Measurements from ENCODE around the gene FPR2. TPM values are rescaled to one million over a fixed set of nuclear protein-coding genes. Genes with fewer than 3 reads are reported as not detected.

Gene FPR2
- total and polyA plus RNA-seq, 2 of the 13 experiments (the other 11 are each of a cell fraction or from before 2014, with no cell fraction given) = not detected

DNA sequence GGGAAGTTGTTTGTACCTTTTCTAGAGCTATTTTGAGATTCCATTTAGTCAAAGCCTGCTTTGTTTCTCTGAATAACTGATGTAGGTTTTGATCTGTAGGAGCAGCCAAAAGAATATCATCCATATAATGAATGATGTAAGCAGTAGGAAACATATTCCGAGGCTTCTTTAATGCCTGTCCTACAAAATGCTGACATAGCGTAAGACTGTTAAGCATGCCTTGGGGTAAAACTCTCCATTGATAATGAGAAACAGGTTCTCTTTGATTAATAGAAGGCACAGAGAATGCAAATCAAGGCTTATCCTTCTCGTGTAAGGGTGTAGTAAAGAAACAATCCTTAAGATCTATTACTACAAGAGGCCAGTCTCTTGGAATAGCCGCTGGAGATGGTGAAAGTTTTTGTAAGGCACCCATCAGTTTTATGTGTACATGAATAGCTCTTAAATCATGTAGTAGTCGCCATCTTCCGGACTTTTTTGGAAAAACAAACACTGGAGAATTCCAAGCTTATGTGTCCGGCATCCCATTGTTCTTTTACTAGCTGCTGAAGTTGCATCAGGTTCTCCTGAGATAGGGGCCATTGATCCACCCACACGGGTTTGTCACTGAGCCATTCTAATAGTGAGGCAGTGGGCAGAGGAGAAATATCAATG lies 47.5 kb downstream of the FPR2 start:
- in situ Hi-C loops (cut with HindIII; ENCODE audit: extremely low pct_ligation_motif_present, low pct_unique_long_range_greater_than_20kb) = no loop called here
- DNase-seq (ENCODE audit: low spot score) = peak; percentile 66
- Histone ChIP-seq H3K4me2 (ENCODE audit: low read depth, low read length) (no peak overlapping the region), H3K9me3 (ENCODE audit: low read length) (peaks cover 33% of the 10 kb centered on the region), H3K27me3 (ENCODE audit: control insufficient read depth in 1 of 2, insufficient read depth in 2 of 2, low read length in 2 of 2) (no peaks in the 10 kb centered on the region), H3K36me3 (replicated peaks in 1 of 2; ENCODE audit: control insufficient read depth in 1 of 2, insufficient read depth in 2 of 2, low read length in 2 of 2) (no peaks in the 10 kb centered on the region), H3K4me3 (replicated peaks in 1 of 3; ENCODE audit: insufficient read depth in 1 of 3, low read depth in 2 of 3, low read length in 3 of 3) (no peak overlapping the region), H2AFZ (ENCODE audit: low read length) (no peak overlapping the region), H4K20me1 (ENCODE audit: insufficient read depth, low read length) (no peaks in the 10 kb centered on the region), H3K79me2 (ENCODE audit: insufficient read depth, low read length) (no peaks in the 10 kb centered on the region), H3K27ac (ENCODE audit: extremely low read length, insufficient read depth, low read length) (no peak overlapping the region), H3K4me1 (ENCODE audit: insufficient read depth, low read length) (peaks cover 64% of the 10 kb centered on the region), H3K9ac (ENCODE audit: insufficient read depth, low read depth, low read length) (no peak overlapping the region)
- CTCF ChIA-PET (ENCODE audit: low intra/inter-chr PET ratio, low total read pairs) = no interaction called here
- ATAC-seq = no peak
- FAIRE-seq = no peak
- BruUV-seq (replicated peaks) = no TSS peak
- POLR2A ChIA-PET = no interaction called here
- intact Hi-C loops (cut with micrococcal nuclease; ENCODE audit: unreplicated experiment) = no loop called here
- 31% methylated on average over 8 of the region's 8 CpGs for WGBS (ENCODE audit: low lambda C conversion rate)
- TF ChIP-seq ZEB1 (IDR thresholded peaks at IDR 0.05; ENCODE audit: insufficient replicate concordance, low read depth) (no peak), GLI4 (CRISPR knock-in tag; IDR thresholded peaks at IDR 0.05; ENCODE audit: borderline replicate concordance) (no peak), MAFK (conservative IDR thresholded peaks at IDR 0.05 in 1 of 2, IDR thresholded peaks at IDR 0.05 in 1 of 2; ENCODE audit: low read length in 2 of 2) (peak; percentile 59 to 78; a peak in 3 of 4 replicates), FOXA3 (CRISPR knock-in tag; IDR thresholded peaks at IDR 0.05) (peak; percentile 31; the same call in 1 of the 2 replicates), FOXA1 (IDR thresholded peaks at IDR 0.05) (no peak), FOXA1 (CRISPR knock-in tag; IDR thresholded peaks at IDR 0.05) (0 out of 2 replicates have a peak, but pooled peaks have one; percentile 11), ZNF780A (CRISPR knock-in tag; IDR thresholded peaks at IDR 0.05) (no peak), ZNF317 (CRISPR knock-in tag; IDR thresholded peaks at IDR 0.05) (no peak), SOX13 (IDR thresholded peaks at IDR 0.05) (peak; percentile 45; the same call in 1 of the 2 replicates), SOX13 (CRISPR knock-in tag; conservative IDR thresholded peaks at IDR 0.05 in 1 of 2, IDR thresholded peaks at IDR 0.05 in 1 of 2) (peak in 1 of 2 experiments; percentile 88; a peak in 2 of 4 replicates), KLF12 (CRISPR knock-in tag; IDR thresholded peaks at IDR 0.05; ENCODE audit: borderline replicate concordance) (no peak), ZNF670 (CRISPR knock-in tag; IDR thresholded peaks at IDR 0.05; ENCODE audit: borderline replicate concordance) (no peak), GATA4 (IDR thresholded peaks at IDR 0.05; ENCODE audit: borderline replicate concordance, low read depth) (no peak), CEBPG (CRISPR knock-in tag; IDR thresholded peaks at IDR 0.05) (peak; percentile 38; the same call in 1 of the 2 replicates), ZNF674 (CRISPR knock-in tag; IDR thresholded peaks at IDR 0.05; ENCODE audit: low read depth) (no peak), ZNF709 (CRISPR knock-in tag; IDR thresholded peaks at IDR 0.05) (no peak)
- TF ChIP-seq, protein P1, sequence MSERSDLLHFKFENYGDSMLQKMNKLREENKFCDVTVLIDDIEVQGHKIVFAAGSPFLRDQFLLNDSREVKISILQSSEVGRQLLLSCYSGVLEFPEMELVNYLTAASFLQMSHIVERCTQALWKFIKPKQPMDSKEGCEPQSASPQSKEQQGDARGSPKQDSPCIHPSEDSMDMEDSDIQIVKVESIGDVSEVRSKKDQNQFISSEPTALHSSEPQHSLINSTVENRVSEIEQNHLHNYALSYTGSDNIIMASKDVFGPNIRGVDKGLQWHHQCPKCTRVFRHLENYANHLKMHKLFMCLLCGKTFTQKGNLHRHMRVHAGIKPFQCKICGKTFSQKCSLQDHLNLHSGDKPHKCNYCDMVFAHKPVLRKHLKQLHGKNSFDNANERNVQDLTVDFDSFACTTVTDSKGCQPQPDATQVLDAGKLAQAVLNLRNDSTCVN (CRISPR knock-in tag; IDR thresholded peaks at IDR 0.05; ENCODE audit: borderline replicate concordance) = no peak
- TF ChIP-seq, protein P2, sequence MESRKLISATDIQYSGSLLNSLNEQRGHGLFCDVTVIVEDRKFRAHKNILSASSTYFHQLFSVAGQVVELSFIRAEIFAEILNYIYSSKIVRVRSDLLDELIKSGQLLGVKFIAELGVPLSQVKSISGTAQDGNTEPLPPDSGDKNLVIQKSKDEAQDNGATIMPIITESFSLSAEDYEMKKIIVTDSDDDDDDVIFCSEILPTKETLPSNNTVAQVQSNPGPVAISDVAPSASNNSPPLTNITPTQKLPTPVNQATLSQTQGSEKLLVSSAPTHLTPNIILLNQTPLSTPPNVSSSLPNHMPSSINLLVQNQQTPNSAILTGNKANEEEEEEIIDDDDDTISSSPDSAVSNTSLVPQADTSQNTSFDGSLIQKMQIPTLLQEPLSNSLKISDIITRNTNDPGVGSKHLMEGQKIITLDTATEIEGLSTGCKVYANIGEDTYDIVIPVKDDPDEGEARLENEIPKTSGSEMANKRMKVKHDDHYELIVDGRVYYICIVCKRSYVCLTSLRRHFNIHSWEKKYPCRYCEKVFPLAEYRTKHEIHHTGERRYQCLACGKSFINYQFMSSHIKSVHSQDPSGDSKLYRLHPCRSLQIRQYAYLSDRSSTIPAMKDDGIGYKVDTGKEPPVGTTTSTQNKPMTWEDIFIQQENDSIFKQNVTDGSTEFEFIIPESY (CRISPR knock-in tag; IDR thresholded peaks at IDR 0.05) = no peak
- TF ChIP-seq, protein P3, sequence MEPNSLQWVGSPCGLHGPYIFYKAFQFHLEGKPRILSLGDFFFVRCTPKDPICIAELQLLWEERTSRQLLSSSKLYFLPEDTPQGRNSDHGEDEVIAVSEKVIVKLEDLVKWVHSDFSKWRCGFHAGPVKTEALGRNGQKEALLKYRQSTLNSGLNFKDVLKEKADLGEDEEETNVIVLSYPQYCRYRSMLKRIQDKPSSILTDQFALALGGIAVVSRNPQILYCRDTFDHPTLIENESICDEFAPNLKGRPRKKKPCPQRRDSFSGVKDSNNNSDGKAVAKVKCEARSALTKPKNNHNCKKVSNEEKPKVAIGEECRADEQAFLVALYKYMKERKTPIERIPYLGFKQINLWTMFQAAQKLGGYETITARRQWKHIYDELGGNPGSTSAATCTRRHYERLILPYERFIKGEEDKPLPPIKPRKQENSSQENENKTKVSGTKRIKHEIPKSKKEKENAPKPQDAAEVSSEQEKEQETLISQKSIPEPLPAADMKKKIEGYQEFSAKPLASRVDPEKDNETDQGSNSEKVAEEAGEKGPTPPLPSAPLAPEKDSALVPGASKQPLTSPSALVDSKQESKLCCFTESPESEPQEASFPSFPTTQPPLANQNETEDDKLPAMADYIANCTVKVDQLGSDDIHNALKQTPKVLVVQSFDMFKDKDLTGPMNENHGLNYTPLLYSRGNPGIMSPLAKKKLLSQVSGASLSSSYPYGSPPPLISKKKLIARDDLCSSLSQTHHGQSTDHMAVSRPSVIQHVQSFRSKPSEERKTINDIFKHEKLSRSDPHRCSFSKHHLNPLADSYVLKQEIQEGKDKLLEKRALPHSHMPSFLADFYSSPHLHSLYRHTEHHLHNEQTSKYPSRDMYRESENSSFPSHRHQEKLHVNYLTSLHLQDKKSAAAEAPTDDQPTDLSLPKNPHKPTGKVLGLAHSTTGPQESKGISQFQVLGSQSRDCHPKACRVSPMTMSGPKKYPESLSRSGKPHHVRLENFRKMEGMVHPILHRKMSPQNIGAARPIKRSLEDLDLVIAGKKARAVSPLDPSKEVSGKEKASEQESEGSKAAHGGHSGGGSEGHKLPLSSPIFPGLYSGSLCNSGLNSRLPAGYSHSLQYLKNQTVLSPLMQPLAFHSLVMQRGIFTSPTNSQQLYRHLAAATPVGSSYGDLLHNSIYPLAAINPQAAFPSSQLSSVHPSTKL (CRISPR knock-in tag; IDR thresholded peaks at IDR 0.05) = peak; percentile 19; the same call in 1 of the 2 replicates

All from HepG2 (cell line).